Karpas-422 (cell line): ENCODE measurements around the gene ACP1. TPM values are rescaled to one million over a fixed set of nuclear protein-coding genes. Genes with fewer than 3 reads are reported as not detected.

Experiments
- DNase-seq: peaks from one replicate; pipeline ENCODE4 v3.0.0-alpha.2; 2015
- H2AFZ ChIP-seq: fragments of 200-600 bp; sonication (generic); 2 replicates; pipeline ENCODE4 v1.6.1; 2014; ENCODE audit warnings: antibody characterized with exemption, low read length, mixed read lengths
- H3K27ac ChIP-seq: fragments of 200-600 bp; sonication (generic); 2 replicates; pipeline ENCODE4 v1.5.1; 2014; ENCODE audit warnings: mild to moderate bottlenecking, low read length, moderate library complexity
- H3K27me3 ChIP-seq: fragments of 200-600 bp; sonication (generic); 2 replicates; pipeline ENCODE4 v1.6.1; 2014; ENCODE audit warnings: low read length, mixed read lengths
- H3K36me3 ChIP-seq: fragments of 200-600 bp; sonication (generic); 2 replicates; pipeline ENCODE4 v1.6.1; 2014; ENCODE audit warnings: low read length, mixed read lengths; ENCODE audit not compliant: insufficient read depth
- H3K4me1 ChIP-seq: fragments of 200-600 bp; sonication (generic); 2 replicates; pipeline ENCODE4 v1.6.1; 2014; ENCODE audit warnings: mild to moderate bottlenecking, low read length, mixed read lengths
- H3K4me2 ChIP-seq: fragments of 200-600 bp; sonication (generic); 2 replicates; pipeline ENCODE4 v1.6.1; 2014; ENCODE audit warnings: low read length, low read depth, mild to moderate bottlenecking; ENCODE audit not compliant: poor library complexity, severe bottlenecking
- H3K4me3 ChIP-seq: fragments of 200-600 bp; sonication (generic); 2 replicates; pipeline ENCODE4 v1.5.1; 2014; ENCODE audit warnings: mild to moderate bottlenecking, antibody characterized with exemption, low read length, mixed read lengths
- H3K79me2 ChIP-seq: fragments of 200-600 bp; sonication (generic); 2 replicates; pipeline ENCODE4 v1.6.1; 2014; ENCODE audit warnings: mild to moderate bottlenecking, low read length, mixed read lengths
- H3K9ac ChIP-seq: fragments of 200-600 bp; sonication (generic); 2 replicates; pipeline ENCODE4 v1.6.0; 2014; ENCODE audit warnings: low read length
- H3K9me2 ChIP-seq: fragments of 200-600 bp; sonication (generic), shearing (Covaris generic); replicated peaks from 2 replicates; pipeline ENCODE4 v1.6.0; 2014; ENCODE audit warnings: mild to moderate bottlenecking, low read length, moderate library complexity; ENCODE audit not compliant: insufficient read depth
- H3K9me3 ChIP-seq: fragments of 300-700, 200-600 bp; sonication (generic); 2 replicates; pipeline ENCODE4 v1.6.1; 2014; ENCODE audit warnings: low read length, mixed read lengths
- H4K20me1 ChIP-seq: fragments of 200-600 bp; sonication (generic); 2 replicates; pipeline ENCODE4 v1.6.1; 2014; ENCODE audit warnings: mild to moderate bottlenecking, antibody characterized with exemption, low read length, low read depth; ENCODE audit not compliant: insufficient read depth
- total RNA-seq: library from RNA; depleted of rRNA; stranded (reverse); fragments of >200 nt; shearing (Covaris generic); gene quantifications from 2 replicates; pipeline ENCODE4 v1.2.3, GENCODE V29; 2014; ENCODE audit warnings: low replicate concordance

The ACP1 gene
- total RNA-seq, 1 experiment from 2014 or later, result 185 TPM

- no peak overlapping the region for H3K4me3 ChIP-seq
- peaks cover 42% of the 10 kb centered on the region for H3K36me3 ChIP-seq
- no peak overlapping the region for H3K9ac ChIP-seq
- H3K27ac ChIP-seq, result no peak overlapping the region
- no peaks in the 10 kb centered on the region for H3K27me3 ChIP-seq
- DNase-seq, result no peak
- peaks cover 21% of the 10 kb centered on the region for H3K4me1 ChIP-seq
- H3K9me2 ChIP-seq, result no peaks in the 10 kb centered on the region
- peaks cover 14% of the 10 kb centered on the region for H4K20me1 ChIP-seq
- H2AFZ ChIP-seq, result no peak overlapping the region
- no peaks in the 10 kb centered on the region for H3K9me3 ChIP-seq
- H3K79me2 ChIP-seq, result peaks cover 44% of the 10 kb centered on the region
- H3K4me2 ChIP-seq, result no peak overlapping the region
Observed at GRCh38 chr2:278927-279320, 14.2 kb downstream of the ACP1 start.

- Histone ChIP-seq H3K36me3 (peaks cover 38% of the 10 kb centered on the region), H3K27ac (no peak overlapping the region), H3K4me3 (no peak overlapping the region), H3K27me3 (no peaks in the 10 kb centered on the region), H3K9me3 (no peaks in the 10 kb centered on the region), H3K4me1 (peaks cover 16% of the 10 kb centered on the region), H3K9ac (no peak overlapping the region), H3K9me2 (no peaks in the 10 kb centered on the region), H3K79me2 (peaks cover 40% of the 10 kb centered on the region), H3K4me2 (no peak overlapping the region), H4K20me1 (peaks cover 13% of the 10 kb centered on the region), H2AFZ (no peak overlapping the region)
- no peak for DNase-seq
Observed at GRCh38 chr2:279366-279765, 14.6 kb downstream of the ACP1 start.

GRCh38 chr2:279956-280649 is 15.4 kb downstream of the ACP1 start:
- no peaks in the 10 kb centered on the region for H3K9me3 ChIP-seq
- no peak overlapping the region for H3K9ac ChIP-seq
- no peak for DNase-seq
- H4K20me1 ChIP-seq, result peaks cover 11% of the 10 kb centered on the region; the same call in 1 of the 2 replicates
- H3K27me3 ChIP-seq, result no peaks in the 10 kb centered on the region
- H2AFZ ChIP-seq, result no peak overlapping the region
- H3K36me3 ChIP-seq, result peaks cover 35% of the 10 kb centered on the region
- peaks cover 9% of the 10 kb centered on the region for H3K4me1 ChIP-seq
- H3K4me3 ChIP-seq, result no peak overlapping the region
- peaks cover 32% of the 10 kb centered on the region for H3K79me2 ChIP-seq
- no peak overlapping the region for H3K27ac ChIP-seq
- no peaks in the 10 kb centered on the region for H3K9me2 ChIP-seq
- H3K4me2 ChIP-seq, result no peak overlapping the region

GRCh38 chr2:280650-281110 is 15.9 kb downstream of the ACP1 start:
- peaks cover 6% of the 10 kb centered on the region; the same call in 1 of the 2 replicates for H4K20me1 ChIP-seq
- no peak overlapping the region for H3K4me3 ChIP-seq
- H3K27ac ChIP-seq, result no peak overlapping the region
- H3K36me3 ChIP-seq, result peaks cover 32% of the 10 kb centered on the region
- no peak overlapping the region for H3K9ac ChIP-seq
- H3K4me1 ChIP-seq, result peaks cover 3% of the 10 kb centered on the region
- H3K9me2 ChIP-seq, result no peaks in the 10 kb centered on the region
- no peaks in the 10 kb centered on the region for H3K27me3 ChIP-seq
- no peaks in the 10 kb centered on the region for H3K9me3 ChIP-seq
- DNase-seq, result no peak
- no peak overlapping the region for H2AFZ ChIP-seq
- H3K79me2 ChIP-seq, result peaks cover 26% of the 10 kb centered on the region
- no peak overlapping the region for H3K4me2 ChIP-seq

GRCh38 chr2:281381-281780 is 16.6 kb downstream of the ACP1 start:
- Histone ChIP-seq H3K9me2 (no peaks in the 10 kb centered on the region), H3K27me3 (no peaks in the 10 kb centered on the region), H3K9ac (no peak overlapping the region), H3K9me3 (no peaks in the 10 kb centered on the region), H4K20me1 (0 out of 2 replicates have a peak, but pooled peaks cover under 1% of the 10 kb centered on the region), H3K4me1 (no peaks in the 10 kb centered on the region), H3K36me3 (peaks cover 25% of the 10 kb centered on the region), H3K4me3 (no peak overlapping the region), H3K4me2 (no peak overlapping the region), H2AFZ (no peak overlapping the region), H3K79me2 (peaks cover 19% of the 10 kb centered on the region), H3K27ac (no peak overlapping the region)
- no peak for DNase-seq

- Histone ChIP-seq H3K79me2 (peaks cover 7% of the 10 kb centered on the region), H3K4me3 (no peak overlapping the region), H3K9ac (no peak overlapping the region), H4K20me1 (no peaks in the 10 kb centered on the region), H3K4me2 (no peak overlapping the region), H3K27me3 (no peaks in the 10 kb centered on the region), H2AFZ (no peak overlapping the region), H3K9me3 (no peaks in the 10 kb centered on the region), H3K36me3 (peaks cover 14% of the 10 kb centered on the region; the same call in 1 of the 2 replicates), H3K4me1 (no peaks in the 10 kb centered on the region), H3K9me2 (no peaks in the 10 kb centered on the region), H3K27ac (no peak overlapping the region)
- no peak for DNase-seq
Observed at GRCh38 chr2:282371-283263, 17.9 kb downstream of the ACP1 start.

GRCh38 chr2:283996-284794 is 19.4 kb downstream of the ACP1 start:
- Histone ChIP-seq H3K79me2 (no peaks in the 10 kb centered on the region), H4K20me1 (no peaks in the 10 kb centered on the region), H3K4me1 (no peaks in the 10 kb centered on the region), H3K9me2 (no peaks in the 10 kb centered on the region), H2AFZ (no peak overlapping the region), H3K4me3 (no peak overlapping the region), H3K9me3 (no peaks in the 10 kb centered on the region), H3K27ac (no peak overlapping the region), H3K4me2 (no peak overlapping the region), H3K27me3 (no peaks in the 10 kb centered on the region), H3K9ac (no peak overlapping the region), H3K36me3 (peaks cover under 1% of the 10 kb centered on the region; the same call in 1 of the 2 replicates)
- no peak for DNase-seq
